ENCODE results near the gene PNPLA8.
A peak's percentile ranks its signal among the peaks of the same experiment; 100 is the strongest.
"Not testable (repeated sequence)": the region's sequence is repeated elsewhere in the genome, so short reads cannot be mapped to it uniquely, and the experiment has no call there.

PNPLA8 gene

GRCh38 chr7:108529341-108529740 lies 3.4 kb upstream of the PNPLA8 start:
- no peak for DNase-seq (ENCODE audit: low spot score)

- DNase-seq (ENCODE audit: low spot score), result no peak
Measured at GRCh38 chr7:108528183-108528712, 2.3 kb upstream of the PNPLA8 start.

GRCh38 chr7:108526768-108527017 lies 758 bp upstream of the PNPLA8 start:
- no peak for DNase-seq (ENCODE audit: low spot score)

- DNase-seq (ENCODE audit: low spot score), result peak; percentile 78
Measured at GRCh38 chr7:108525327-108525984, 479 bp downstream of the PNPLA8 start.

- no peak for DNase-seq (ENCODE audit: low spot score)
Measured at GRCh38 chr7:108522780-108523179, 3.2 kb downstream of the PNPLA8 start.

GRCh38 chr7:108517951-108518350 lies 8.0 kb downstream of the PNPLA8 start:
- no peak for DNase-seq (ENCODE audit: low spot score)

GRCh38 chr7:108515630-108516029 lies 10.3 kb downstream of the PNPLA8 start:
- DNase-seq (ENCODE audit: low spot score), result no peak

GRCh38 chr7:108515013-108515412 lies 10.9 kb downstream of the PNPLA8 start:
- no peak for DNase-seq (ENCODE audit: low spot score)

GRCh38 chr7:108511939-108512338 lies 14.0 kb downstream of the PNPLA8 start:
- no peak for DNase-seq (ENCODE audit: low spot score)

- not testable (repeated sequence) for DNase-seq (ENCODE audit: low spot score)
Measured at GRCh38 chr7:108504576-108504975, 21.4 kb downstream of the PNPLA8 start.

- DNase-seq (ENCODE audit: low spot score), result no peak
Measured at GRCh38 chr7:108503112-108504026, 22.6 kb downstream of the PNPLA8 start.

GRCh38 chr7:108499566-108499965 lies 26.4 kb downstream of the PNPLA8 start:
- no peak for DNase-seq (ENCODE audit: low spot score)

GRCh38 chr7:108498481-108498880 lies 27.5 kb downstream of the PNPLA8 start:
- no peak for DNase-seq (ENCODE audit: low spot score)

- DNase-seq (ENCODE audit: low spot score), result peak; percentile 80
Measured at GRCh38 chr7:108497082-108497725, 28.7 kb downstream of the PNPLA8 start.

- no peak for DNase-seq (ENCODE audit: low spot score)
Measured at GRCh38 chr7:108492742-108493141, 33.2 kb downstream of the PNPLA8 start.

GRCh38 chr7:108488768-108489538 lies 37.0 kb downstream of the PNPLA8 start:
- DNase-seq (ENCODE audit: low spot score), result no peak

GRCh38 chr7:108487646-108488045 lies 38.3 kb downstream of the PNPLA8 start:
- DNase-seq (ENCODE audit: low spot score), result no peak

- no peak for DNase-seq (ENCODE audit: low spot score)
Measured at GRCh38 chr7:108486291-108486966, 39.5 kb downstream of the PNPLA8 start.

GRCh38 chr7:108484137-108484536 lies 41.8 kb downstream of the PNPLA8 start:
- no peak for DNase-seq (ENCODE audit: low spot score)

- DNase-seq (ENCODE audit: low spot score), result no peak
Measured at GRCh38 chr7:108480311-108480710, 45.6 kb downstream of the PNPLA8 start.

GRCh38 chr7:108479751-108480150 lies 46.2 kb downstream of the PNPLA8 start:
- no peak for DNase-seq (ENCODE audit: low spot score)

- DNase-seq (ENCODE audit: low spot score), result no peak
Measured at GRCh38 chr7:108479118-108479517, 46.8 kb downstream of the PNPLA8 start.

Data from COLO829 (cell line).